NCI-H748 (cell line): ENCODE results near the gene GASK1A.

Experiments used
- DNase-seq: peaks from one replicate; lab custom pipeline; 2025; ENCODE audit not compliant: unreplicated experiment; lab: John Stamatoyannopoulos, UW

GASK1A gene

DNA sequence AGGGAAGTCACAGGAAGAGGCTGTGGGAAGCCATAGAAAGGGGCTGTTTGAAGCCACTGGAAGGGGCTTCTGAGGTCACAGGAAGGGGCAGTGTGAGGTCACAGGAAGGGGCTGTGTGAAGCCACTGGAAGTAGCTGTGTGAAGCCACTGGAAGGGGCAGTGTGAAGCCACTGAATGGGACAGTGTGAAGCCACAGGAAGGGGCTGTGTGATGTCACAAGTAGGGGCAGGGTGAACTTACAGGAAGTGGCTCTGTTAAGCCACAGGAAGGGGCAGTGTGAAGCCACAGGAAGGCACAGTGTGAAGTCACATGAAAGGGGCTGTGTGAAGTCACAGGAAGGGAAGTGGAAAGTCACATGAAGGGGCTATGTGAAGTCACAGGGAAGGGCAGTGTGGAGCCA, 33.1 kb downstream of the GASK1A start:
- DNase-seq = no peak

DNA sequence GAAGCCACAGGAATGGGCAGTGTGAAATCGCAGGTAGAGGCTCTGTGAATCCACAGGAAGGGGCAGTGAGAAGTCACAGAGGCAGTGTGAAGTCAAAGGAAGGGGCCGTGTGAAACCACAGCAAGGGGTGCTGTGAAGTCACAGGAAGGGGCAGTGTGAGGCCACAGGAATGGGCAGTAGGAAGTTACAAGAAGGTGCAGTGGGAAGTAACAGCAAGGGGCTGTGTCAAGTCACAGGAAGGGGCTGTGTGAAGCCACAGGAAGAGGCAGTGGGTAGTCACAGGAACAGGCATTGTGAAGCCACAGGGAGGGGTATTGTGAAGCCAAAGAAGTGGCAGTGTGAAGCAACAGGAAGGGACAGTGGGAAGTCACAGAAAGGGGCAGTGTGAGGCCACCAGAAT, 34.1 kb downstream of the GASK1A start:
- no peak for DNase-seq

DNA sequence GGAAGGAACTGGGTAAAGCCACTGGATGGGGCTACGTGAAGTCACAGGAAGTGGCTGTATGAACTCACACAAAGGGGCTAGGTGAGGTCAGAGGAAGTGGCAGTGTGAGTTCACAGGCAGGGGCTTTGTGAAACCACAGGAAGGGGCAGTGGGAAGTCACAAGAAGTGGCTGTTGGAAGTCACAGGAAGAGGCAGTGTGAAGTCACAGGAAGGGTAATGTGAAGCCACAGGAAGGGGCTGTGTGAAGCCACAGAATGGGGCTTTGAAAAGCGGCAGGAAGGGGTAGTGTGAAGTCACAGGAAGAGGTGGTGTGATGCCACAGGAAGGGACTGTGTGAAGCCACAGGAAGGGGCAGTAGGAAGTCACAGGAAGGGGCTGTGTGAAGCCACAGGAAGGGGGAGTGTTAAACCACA, 34.6 kb downstream of the GASK1A start:
- DNase-seq = no peak

DNA sequence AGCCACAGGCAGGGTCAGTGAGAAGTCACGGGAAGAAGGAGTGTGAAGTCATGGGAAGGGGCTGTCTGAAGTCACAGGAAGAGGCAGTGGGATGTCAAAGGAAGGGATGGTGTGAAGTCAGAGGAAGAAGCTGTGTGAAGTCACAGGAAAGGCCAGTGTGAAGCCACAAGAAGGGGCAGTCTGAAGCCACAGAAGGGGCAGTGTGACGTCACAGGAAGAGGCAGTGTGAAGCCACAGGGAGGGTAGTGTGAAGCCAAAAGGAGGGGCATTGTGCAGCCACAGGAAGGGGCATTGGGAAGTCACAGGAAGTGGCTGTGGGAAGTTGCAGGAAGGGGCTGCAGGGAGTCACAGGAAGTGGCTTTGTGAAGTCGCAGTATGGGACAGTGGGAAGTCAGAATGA, 35.1 kb downstream of the GASK1A start:
- no peak for DNase-seq

DNA sequence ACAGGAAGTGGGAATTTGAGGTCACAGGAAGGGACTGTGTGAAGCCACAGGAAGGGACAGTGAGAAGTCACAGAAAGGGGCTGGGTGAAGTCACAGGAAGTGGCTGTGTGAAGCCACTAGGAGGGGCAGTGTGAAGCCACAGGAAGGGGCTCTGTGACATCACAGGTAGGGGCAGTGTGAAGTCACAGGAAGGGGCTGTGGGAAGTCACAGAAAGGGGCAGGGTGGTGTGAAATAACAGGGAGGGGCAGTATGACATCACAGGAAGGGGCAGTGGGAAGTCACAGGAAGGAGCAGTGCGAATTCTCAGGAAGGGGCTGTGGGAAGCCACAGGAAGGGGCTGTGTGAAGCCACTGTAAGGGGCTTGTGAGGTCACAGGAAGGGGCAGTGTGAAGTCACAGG, 35.8 kb downstream of the GASK1A start:
- DNase-seq = no peak

DNA sequence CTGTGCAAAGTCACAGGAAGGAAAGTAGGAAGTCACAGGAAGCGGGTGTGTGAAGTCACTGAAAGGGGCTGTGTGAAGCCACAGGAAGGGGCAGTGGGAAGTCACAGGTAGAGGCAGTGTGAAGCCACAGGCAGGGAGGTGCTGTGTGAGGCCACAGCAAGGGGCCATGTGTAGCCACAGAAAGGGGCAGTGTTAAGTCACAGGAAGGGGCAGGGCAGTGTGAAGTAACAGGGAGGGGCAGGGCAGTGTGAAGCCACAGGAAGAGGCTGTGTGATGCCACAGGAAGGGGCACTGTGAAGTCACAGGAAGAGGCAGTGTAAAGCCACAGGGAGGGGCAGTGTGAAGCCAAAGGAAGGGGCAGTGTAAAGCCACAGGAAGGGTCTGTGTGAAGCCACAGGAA, 36.5 kb downstream of the GASK1A start:
- DNase-seq = no peak

DNA sequence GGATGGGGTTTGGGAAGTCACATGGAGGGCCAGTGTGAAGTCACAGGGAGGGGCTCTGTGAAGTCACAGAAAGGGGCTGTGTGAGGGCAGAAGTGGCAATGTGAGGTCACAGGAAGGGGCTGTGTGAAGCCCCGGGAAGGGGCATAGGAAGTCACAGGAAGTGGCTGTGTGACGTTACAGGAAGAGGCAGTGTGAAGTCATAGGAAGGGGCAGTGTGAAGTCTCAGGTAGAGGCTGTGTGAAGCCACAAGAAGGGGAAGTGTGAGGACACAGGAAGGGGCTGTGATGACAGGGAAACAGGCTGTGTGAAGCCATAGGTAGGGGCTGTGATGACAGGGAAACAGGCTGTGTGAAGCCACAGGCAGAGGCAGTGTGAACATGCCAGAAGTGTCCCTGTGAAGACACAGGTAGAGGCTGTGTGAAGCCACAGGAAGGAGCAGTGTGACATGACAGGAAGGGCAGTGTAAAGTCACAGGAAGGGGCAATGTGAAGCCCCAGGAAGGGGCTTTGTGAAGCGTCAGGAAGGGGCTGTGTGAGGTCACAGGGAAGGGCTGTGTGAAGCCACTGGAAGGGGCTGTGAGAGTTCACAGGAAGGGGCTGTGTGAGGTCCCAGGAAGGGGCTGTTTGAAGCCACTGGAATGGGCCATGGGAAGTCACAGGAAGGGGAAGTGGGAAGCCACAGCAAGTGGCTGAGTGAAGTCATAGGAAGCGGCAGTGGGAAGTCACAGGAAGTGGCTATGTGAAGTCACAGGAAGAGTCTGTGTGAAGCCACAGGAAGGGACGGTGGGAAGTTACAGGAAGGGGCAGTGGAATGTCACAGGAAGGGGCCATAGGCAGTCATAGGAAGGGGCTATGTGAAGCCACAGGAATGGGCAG, 37.1 kb downstream of the GASK1A start:
- DNase-seq = no peak

GRCh38 chr3:43017004-43017403, 37.9 kb downstream of the GASK1A start:
- no peak for DNase-seq

GRCh38 chr3:43017593-43018195, 38.6 kb downstream of the GASK1A start:
- no peak for DNase-seq

DNA sequence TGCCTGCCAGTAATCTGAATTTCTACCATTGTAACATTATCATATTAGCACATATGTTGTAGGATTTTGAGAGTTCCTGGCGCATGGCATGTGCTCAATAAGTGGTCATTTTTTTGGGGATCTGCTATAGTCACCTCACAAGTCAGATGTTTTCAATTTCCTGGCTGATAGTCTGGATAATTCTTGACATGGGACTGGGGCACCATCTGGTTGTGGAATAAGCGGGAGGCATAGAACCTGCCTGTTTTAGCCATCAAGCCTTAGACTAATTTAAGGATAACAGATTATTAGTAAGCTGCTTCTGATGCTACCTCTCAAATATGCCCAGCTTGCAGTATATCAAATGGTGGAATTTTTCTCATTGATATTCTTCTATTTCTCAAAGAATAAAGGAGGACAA, 39.1 kb downstream of the GASK1A start:
- no peak for DNase-seq

DNA sequence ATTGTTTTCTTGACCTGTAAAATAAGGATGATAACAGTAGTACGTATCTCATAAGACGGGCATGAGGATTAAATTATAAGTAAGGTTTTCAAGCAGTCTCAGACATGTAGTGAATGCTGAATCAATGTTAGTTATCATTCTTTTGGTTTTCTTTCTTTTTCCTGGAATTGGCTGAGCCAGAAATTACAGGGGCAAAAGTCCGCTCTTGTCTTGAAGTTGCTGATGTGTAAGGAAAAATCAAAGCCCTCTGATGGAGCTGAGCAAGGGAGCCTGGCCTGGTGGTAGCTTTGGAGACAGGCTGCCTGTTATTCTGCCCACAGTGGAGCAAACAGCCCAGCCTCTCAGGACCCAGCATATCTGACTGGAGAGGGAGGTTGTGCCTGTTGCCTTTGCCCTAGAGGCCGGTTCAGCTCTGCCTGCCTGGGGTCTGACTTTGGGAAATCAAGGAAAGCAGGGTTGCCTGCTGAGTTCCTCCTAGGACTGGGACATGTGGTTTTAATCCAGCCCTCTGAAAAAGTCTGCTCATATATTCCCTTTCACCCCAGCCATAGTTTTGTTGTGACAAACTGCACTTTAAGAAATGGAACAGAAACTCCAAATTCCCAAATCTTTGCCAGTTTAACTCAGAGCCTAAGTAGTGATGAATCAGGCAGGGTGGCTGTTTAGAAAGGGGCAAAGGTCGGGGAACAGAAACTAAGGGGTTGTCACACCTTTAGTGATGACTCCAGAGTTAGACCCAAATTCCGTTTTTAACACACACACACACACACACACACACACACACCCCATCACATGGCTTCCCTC, 40.1 kb downstream of the GASK1A start:
- no peak for DNase-seq

DNA sequence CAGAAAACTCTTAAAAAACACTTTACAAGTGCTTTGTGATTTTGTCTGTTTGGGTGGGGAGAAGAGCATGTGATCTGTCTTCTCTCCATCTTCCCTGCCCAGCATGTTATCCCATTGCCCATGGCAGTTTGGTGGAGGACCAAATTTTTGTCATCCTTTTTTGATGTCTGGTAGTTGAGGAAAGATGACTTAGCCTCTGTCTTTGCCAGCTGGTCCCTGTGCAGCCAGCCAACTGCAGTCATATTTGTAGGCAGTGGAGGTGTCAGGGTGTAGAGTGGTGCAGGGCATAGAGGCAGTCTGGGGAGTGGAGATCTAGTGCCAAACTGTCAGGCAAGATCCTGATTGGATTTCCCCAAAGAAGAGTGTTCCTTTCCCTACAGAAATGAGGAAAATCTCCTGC, 40.7 kb downstream of the GASK1A start:
- no peak for DNase-seq

DNA sequence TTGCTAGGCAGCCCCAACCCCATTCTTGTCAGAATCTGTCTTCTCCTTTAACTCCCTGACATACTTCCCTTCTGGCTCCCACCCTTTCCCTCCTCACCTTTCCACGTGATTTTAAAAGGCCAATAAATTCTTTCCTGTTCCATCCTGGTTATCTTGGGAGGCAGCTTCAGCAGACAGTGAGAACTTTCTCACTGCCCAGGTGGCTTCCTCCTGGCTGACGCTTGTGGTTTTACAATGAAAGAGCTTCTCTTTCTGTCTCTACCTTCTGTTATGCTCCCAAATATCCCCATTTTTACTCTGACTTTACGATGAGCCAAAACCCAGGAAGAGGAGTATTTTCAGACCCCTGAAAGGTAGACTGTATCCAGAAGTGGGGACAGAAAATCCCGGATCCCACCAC, 42.1 kb downstream of the GASK1A start:
- no peak for DNase-seq

DNA sequence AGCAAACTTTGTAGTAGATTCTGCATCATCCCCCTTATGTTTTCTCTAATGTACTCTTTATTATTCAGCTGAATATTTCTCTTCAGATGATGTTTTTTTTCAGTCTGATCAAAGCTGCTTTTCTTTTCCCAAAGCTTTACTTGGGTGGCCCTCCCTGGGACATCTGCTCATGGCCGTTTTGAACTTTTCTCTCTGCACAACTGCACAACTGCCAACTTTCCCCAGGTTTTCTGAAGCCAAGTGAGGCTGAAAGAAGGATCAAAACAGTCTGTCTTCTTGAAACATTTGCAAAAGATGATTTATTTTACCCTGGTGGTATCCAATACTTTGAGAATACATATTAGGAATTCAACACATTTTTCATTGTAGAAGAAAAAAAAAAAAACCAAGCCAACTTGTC, 43.0 kb downstream of the GASK1A start:
- no peak for DNase-seq

GRCh38 chr3:43023066-43023465, 44.0 kb downstream of the GASK1A start:
- no peak for DNase-seq

DNA sequence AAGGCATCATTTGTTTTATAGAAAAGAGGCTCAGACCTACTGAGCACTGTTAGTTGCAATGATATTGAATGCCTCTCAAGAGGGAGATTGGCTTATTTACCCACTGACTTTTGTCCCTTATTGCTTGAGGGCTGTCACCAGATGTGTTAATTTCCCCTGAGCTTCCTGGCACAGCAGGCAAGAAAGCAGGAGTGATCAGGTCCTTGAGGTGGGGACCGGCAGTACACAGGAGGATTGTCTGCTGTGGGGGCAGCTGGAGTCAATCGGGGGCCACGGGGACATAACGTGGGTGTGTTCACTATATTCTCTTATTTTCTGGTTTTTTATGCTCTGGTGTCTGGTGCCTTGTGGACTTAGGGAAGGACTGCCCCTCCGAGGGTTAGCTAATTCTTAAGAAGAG, 44.6 kb downstream of the GASK1A start:
- DNase-seq = no peak

DNA sequence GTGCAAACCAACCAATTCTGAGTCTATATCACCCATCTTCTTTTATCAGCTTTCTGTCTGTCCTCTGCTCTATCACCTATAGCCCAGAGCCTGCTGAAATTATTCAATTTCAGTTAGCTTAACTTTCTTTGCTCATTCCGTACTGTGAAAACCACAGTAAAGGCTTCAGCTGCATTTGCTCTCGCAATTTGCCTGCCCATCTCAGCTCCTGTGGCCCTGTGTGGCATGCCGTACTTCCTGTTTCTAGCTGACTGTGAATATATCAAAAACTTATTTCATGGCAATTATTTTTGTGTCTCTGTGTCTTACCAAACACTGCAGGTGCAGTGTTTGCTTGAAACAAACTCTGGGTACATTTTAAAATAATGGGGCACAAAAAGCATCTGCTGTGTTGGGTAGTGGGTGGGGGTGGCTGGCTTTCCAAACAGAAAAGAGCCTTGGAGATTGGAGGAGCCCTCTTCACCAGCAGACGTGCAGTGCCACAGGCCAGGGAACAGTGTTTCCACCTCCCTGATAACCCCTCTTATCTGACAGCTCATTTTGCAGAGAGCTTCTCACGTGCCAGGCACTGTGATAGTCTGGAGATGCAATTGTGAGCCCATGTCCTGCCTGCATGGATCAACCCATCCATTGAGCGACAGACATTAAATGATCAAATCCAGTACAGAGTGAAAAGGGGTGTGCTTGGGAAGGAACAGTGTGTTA, 45.2 kb downstream of the GASK1A start:
- no peak for DNase-seq

DNA sequence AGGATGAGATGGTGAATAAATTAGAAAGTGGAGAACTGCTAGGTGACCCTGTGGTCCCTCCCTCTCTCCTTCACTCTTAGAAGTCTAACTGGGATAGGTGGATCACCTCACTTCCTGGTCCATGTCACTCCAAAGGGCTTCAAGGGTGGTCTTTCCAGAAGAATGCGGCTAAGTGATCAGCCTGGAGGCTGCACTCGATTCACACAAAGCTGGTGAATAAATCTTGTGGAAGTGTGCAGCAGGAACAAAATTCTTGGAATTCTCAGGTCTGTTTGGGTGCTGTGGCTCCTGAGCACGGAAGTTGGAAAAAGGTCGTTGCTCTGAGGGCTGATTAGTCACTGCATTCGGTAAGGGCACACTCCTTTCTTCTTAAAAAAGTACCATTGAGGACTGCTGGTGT, 46.3 kb downstream of the GASK1A start:
- DNase-seq = no peak

GRCh38 chr3:43028001-43028400, 48.9 kb downstream of the GASK1A start:
- no peak for DNase-seq

GRCh38 chr3:43028678-43029490, 49.8 kb downstream of the GASK1A start:
- no peak for DNase-seq
